NCI-H2081 treated with DMSO at 0.1 percent for 48 hours (cell line): ENCODE results near the gene EVPL.
A peak's percentile ranks its signal among the peaks of the same experiment; 100 is the strongest.

Experiments
- DNase-seq: peaks from one replicate; lab custom pipeline; 2025; lab: John Stamatoyannopoulos, UW

EVPL gene

DNA sequence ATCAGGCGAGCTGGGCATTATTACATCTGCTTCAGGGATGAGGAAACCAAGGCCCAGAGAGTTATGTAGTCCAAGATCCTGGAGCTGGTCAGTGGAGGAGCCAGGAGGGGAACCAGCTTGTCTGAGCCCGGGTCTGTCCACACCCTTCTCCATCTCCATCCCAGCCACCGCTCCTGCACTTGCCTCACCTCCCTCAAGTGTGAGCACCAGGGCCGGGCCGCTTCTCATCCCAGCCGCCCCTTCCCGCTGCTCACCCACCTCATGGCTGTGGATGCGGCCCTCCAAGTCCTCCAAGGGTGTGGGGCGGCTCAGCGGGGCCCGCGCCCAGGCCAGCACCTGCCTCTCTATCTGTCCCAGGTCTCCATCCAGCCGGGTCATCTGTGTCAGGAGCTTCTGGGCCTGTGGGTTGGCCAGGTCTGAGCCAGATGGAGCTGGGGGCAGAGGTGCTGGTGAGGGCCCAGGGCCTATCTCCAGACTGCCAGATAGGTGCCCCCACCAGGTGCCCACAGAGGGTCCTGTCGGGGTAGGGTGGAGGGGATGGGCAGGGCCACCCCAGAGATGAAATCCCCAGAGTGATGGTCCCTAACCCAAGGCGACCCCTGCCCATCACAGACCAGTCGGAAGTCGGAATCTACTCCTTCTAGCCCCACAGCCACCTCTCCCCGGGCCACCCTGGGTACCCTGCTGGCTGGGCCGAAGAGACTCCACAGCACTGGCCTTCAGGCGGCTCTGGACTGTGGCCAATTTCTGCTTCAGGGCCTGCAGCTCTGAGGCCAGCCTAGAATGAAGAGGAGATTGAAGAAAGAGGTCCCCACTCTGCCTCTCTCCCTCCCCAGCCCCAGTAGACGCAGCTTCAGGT is 9.4 kb downstream of the EVPL start:
- DNase-seq: no peak

DNA sequence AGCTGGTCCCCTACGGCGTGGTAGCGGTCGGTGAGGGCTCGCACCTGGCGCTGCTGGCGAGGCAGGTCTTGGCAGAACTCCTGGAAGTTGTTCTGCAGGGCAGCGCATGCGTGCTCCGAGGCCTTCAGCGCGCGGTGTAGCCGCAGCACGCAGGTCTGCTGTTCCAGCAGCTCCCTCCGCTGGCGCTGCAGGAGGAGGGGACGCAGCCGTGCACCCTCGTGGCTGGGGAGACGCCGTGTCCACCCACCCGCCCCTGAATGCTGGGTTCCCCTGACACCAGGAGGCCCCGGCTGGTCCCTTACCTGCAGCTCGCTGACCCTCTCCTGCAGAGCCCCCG is 12.2 kb downstream of the EVPL start:
- no peak for DNase-seq

GRCh38 chr17:76014100-76014924 is 12.8 kb downstream of the EVPL start:
- peak; percentile 53 for DNase-seq

GRCh38 chr17:76013377-76013932 is 13.7 kb downstream of the EVPL start:
- DNase-seq: no peak

DNA sequence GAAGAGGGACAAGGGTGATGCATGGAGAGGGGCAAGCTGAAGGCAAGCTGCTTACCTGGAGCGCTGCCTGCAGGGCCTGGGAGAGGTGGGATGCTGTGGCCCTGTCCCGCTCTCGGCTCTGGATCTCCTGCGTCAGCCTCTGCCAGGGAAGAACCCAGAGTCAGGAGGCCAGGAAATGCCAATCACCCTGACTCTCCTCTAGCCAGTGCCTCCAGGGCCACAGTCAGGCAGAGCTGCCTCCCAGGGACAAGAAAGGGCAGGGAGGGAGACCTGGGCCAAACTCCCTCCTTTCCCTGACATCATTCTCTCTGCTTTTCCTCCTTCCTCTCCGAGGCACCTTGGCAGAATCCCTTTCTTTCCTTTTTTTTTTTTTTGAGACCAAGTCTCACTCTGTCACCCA is 15.2 kb downstream of the EVPL start:
- DNase-seq: no peak

- no peak for DNase-seq
Measured at GRCh38 chr17:76009969-76010661, 17.0 kb downstream of the EVPL start.

DNA sequence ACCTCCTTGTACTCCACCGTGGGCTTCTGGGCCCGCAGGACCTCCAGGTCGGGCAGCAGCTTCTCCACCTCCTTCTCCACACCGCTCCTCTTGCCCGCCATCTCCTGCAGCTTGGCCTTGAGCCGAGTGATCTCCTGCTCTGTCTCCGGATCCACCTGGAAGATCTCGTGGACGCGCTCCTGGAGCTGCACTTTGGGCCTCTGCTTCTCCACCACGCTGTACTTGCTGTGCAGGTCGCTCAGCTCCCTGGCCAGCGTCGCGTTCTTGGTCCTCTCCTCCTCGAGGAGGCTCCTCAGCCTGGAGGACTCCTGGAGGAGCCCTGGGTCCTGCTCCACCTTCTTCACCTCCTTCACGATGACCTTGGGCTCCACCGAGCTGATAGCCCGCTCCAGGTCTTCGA is 17.7 kb downstream of the EVPL start:
- no peak for DNase-seq

- DNase-seq: no peak
Measured at GRCh38 chr17:76008630-76009425, 18.3 kb downstream of the EVPL start.

GRCh38 chr17:76008208-76008607 is 18.9 kb downstream of the EVPL start:
- DNase-seq: no peak

GRCh38 chr17:76007850-76008165 is 19.3 kb downstream of the EVPL start:
- no peak for DNase-seq

GRCh38 chr17:76007131-76007849 is 19.8 kb downstream of the EVPL start:
- no peak for DNase-seq

DNA sequence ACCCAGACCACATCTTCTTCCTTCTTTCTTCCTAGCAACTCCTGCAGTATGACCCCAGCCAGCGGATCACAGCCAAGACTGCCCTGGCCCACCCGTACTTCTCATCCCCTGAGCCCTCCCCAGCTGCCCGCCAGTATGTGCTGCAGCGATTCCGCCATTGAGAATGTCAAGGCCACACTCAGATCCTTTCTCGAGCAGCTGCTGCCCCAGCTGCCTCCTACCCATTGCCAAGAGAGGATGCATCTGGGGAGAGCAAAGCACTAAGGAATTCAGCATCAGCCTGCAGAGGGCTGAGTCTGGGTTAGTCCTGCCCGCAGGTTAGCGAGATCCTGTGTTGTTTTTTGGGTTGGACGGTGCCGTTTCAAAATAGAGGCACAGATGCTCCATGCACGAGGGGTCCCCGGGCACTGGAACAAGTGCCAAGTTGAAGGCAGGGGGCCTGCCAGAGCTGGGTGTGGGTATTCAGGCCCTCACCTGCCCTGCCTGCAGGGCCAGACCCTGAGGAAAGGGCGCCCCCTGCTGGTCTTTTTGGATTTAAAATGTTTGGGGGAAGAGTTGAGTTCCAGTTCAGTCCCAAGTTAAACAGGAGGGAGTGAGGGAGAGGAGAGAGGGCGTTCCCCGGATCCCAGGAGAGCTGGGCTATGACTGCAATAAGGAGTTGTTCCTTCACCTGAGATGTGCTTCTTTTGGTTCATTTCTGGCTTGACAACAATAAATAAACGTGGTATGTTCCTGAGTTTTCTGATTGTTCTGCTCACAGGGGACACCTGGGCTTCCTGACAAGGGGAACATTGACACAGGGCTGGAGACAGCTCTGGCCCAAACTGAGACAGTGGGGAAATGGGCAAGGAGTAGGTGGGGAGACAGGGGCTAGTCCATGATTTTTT is 21.6 kb downstream of the EVPL start:
- peak; percentile 46 for DNase-seq

DNA sequence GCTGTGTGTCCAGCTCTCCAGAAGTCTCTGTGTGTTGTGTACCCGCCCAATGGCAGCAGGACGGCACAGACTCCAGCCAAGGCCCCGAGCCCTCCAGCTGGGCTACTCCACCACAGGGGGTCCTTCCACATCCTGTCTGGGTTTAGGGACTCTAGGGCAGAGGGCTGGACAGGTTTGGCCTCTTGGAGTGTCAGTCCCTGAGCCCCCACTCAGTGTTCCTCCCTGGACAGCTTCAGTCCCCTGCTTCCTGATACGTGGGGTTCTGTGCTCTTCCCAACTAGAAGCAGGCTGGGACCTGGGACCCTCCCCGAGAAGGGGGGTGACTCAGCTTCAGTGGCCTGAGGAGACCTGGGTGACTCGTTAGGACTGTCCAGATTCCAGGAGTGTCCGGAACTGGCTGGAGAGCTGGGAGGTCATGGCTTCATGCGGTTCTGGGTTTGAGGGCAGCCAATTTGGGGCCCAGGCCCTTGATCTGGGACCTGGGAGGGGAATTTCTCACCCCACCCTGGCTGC is 22.3 kb downstream of the EVPL start:
- DNase-seq: no peak

- DNase-seq: no peak
Measured at GRCh38 chr17:76003915-76004314, 23.2 kb downstream of the EVPL start.

- no peak for DNase-seq
Measured at GRCh38 chr17:76002100-76002499, 25.0 kb downstream of the EVPL start.

DNA sequence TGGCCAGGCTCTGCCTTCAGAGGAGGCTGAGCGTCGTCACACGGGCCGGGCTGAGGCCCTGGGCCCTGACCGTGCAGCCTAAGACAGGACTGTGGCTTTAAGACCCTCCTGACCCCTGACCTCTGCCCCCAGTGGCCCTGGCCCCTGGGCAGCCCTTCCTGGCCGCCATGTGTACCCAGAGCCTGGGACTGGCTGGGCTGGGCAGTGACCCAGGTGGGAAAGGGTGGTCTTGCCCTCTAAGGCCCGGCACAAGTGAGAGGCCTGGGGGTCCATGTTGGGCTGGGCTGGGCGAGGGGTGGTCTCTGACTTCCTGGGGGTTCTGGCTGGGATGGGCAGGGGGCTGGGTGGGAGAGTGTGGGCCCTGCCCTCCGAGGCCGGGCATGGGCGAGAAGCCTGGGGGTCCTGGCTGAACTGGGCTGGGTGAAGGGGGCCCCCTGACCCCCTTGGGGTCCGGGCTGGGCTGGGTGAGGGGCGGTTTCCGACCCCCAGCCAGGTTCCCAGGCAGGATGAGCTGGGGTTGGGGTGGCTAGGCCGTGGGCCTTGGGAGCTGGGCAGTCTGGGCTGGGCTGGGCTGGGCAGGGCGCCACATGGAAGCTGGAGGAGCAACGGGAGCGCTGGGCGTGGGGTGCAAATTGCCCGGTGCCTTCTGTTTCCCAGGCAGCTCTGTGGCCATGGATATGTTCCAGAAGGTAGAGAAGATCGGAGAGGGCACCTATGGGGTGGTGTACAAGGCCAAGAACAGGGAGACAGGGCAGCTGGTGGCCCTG is 26.2 kb downstream of the EVPL start, which contains the start of gene CDK3:
CDK3 (plus strand) TSS at position 101 of the 767 bp plus-strand sequence; CDS start at position 672, 571 bp downstream.
- no peak for DNase-seq

DNA sequence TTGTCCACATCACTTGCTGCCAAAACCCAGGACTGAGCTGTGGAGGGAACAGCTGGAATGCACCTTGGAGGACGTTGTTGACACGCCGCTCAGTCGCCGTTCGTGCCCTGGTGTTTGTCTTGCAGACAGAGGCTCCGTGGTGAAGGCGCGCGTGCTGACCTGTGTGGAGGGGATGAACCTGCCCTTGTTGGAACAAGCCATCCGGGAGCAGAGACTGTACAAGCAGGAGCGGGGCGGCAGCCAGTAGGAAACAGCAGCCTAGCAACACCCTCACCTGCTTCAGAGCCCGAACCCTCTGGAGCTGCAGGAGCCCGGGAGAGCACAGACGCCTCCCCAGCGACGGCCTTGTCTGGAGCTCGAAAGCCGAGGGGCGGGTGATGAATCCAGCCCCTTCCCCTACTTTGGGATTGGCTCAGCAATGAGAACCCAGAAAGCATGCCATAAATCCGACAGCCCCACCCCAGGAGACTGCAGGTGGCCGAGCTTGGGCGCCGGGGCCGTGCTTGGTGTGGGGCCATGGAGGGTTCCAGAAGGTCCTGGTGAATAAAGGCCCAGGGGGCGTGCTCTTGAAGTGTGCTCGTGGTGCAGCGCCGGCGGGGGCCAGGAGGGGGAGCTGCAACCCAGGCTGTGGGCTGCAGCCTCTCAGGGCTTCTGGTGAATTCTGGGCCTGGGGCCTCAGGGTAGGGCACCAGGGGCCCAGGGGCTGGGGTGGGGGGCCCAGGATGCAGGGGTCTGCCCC is 26.9 kb downstream of the EVPL start:
- DNase-seq: no peak

- DNase-seq: no peak
Measured at GRCh38 chr17:75998327-75998795, 28.7 kb downstream of the EVPL start.
